HG03571 (cell line): Measurements from ENCODE around the gene IPCEF1.
"Not testable (repeated sequence)": the region's sequence is repeated elsewhere in the genome, so short reads cannot be mapped to it uniquely, and the experiment has no call there.

Experiments used
- ATAC-seq: cut with Tn5 transposase; IDR thresholded peaks from one replicate; pipeline ENCODE4 v1.9.1; 2021; ENCODE audit not compliant: unreplicated experiment

IPCEF1 gene

DNA sequence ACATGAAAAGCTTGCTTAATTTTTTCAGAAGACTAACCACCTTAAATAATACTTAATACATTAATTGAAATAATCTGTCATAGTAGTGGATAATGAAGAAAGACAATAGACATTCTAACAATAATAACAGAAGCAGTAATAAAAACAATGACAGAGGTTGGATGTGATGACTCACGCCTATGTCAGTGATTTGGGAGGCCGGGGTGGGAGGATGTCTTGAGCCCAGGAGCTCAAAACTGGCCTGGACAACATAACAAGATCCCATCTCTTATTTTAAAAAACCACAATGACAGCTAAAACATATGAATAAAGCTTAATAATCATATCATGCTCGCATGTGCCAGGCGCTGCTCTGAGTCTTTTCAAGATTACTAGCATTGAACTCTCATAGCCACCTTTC is 105.5 kb downstream of the IPCEF1 start:
- no peak for ATAC-seq

DNA sequence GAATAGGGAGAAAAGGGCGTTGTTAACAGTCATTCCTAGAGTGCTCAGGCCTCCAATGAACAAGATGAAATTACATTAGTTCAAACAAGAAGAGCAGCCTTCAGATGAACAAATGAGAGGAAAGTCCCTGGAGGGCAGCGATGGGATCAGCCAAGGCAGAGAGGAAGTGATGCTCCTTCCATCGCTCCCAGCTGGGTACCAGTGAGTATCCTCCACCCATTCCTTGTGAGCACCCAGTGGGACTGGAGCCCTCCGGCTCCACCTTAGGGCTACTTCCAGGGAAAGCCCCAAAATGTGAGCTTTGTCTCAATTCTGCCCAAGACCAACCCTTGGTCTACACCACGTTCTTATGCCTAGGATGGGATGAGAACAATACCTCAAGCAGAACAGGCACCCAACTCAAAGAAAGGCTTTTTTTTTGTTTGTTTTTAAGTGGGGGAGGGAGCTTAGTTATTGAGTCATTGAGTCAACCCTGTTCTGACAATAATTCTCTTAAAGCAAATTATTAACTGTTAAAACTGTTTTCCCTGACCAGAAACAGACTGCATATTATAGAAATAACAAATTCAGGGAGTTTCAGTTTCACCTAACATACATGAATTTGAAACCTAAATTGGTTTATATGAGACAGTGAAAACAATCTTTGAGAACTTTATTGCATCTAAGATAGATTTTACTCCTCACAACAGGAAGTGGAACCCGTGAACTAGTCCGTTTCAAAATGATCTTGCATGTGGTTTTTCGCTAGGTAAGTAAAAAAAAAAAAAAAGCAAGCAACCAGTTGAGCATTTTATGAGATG is 106.9 kb downstream of the IPCEF1 start:
- ATAC-seq = peak; percentile 65

DNA sequence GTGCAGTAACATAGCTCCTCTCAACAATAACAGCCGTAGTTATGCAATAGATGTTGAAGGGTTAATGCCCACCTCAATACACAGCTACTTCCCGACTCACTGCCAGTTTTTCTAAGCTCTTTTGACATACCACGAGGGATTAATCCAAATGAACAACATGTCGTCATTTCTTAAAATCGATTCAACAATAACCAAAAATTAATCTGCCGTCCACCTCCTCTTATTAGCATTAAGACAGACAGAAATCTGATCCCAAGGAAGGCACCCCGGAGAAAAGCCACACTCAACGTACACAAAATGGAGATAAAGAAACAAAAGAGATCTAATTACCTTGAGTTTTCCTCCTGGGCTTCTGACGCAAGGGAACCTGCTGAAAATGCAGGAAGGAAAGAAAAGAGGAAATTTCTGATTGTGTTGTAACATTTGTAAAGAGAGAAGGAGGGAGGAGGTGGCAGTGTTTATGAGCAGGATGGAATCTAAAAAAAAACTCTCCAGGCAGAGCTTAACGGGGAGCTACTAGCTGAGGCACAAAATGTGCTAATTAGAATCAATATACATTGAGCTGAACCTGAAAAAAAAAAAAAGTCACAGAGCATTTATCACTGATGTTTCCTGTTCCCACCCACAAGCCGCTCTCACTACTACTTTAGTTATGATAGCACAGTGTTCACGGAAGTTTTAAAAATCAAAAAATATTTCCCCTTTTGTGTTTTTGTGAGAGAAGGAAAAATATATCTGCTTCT is 109.3 kb downstream of the IPCEF1 start:
- peak; percentile 30 for ATAC-seq

DNA sequence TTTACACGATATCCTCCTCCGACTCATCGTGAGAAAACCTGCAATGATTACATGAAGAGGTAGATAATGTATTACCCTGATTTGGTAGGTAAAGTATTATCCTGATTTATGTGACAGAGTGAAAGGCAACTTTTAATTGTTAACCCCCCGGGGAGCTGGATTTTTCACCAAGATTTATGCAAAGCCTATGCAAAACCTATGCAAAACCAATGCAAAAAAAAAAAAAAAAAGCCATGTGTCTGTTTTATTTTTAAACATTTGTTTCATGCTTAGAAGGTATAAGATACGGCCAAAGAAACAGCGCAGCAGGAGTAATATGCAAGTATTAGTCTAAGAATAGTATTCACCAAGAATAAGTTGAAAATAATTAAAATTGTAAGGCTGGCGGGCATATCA is 109.9 kb downstream of the IPCEF1 start:
- no peak for ATAC-seq

DNA sequence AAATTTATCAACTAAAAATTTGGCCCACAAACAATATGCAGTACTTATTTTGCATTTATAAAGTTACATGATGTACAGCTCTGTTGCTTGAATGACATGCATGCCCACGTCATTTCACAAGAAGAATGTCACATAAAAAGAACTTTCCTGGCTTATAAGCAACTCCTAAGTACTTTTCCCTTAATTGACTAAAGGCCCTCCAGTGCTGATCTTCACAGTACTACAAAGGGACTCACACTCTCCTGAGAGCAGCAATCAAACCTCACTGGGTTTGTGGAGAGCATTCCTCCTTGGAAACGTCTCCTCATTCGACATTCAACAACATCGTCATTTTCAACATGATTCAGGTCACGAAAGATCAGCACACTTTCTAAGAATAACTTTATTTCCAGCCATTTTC is 111.1 kb downstream of the IPCEF1 start:
- no peak for ATAC-seq

DNA sequence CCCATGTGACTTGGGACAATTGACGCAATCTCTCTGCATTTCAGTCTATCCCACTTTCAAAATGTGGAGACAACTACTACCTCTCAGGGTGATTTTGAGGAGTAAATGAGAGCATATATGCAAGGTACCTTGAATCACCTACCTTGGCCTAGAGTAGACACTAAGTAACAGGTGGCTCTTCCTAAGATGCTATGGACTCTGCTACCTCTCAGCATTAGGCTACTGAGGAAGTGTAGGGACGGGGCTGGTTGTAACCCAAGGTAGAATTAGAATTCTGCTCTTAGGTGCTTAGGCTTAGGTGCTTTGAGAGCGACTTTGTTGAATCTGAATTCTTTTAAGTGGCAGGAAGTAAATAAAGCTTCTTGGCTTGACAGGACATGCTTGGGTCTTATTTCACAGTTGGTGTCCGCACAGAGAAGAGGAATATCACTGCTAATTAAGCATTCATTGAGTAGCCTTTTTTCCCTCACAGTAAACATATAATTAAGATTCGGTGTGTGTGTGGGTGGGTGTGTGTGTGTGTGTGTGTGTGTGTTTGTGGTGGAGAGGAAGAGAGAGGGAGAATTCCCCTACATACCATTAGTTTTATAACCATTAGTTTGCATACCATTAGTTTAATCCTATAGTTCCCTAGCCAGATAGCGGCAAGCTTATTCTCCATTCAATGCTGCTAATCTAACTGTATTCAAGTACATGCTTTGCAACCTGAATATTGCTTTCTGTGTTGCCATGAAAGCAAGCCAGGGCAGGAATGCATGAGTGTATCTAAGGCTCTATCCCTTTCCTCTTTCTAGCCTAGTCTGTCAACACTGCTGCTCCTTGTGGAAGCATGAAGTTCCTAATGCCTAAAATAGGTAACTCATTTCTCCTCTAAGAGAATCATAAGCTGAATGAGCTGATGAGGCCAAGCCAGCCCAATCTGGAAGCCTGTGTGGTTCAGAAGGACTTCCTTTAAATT is 112.5 kb downstream of the IPCEF1 start:
- ATAC-seq = no peak

DNA sequence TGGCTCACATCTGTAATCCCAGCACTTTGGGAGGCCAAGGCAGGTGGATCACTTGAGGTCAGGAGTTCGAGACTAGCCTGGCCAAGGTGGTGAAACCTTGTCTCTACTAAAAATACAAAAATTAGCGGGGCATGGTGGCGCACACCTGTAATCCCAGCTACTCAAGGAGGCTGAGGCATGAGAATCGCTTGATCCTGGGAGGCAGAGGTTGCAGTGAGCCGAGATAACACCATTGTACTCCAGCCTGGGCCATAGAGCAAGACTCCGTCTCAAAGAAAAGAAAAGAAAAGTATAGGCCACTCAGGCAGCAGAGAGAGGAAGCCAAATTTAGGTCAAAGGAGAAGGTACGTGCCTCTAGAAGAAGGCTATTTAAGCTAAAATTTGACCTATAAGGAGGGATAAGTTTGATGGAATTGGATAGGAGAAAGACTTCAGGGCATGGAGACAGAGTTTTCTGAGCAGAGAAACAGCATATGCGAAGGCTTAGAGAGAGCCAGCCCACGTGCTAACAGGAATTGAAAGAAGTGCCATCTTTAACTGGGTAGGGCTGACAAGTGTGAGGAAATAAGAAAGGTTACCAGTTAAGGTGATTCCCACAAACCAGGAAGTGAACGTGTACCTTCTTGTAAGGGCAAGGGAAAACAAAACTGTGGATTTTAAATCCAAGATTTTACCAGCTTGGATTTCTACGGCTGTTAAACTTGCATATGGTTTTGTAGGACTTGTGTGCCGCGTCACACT is 113.8 kb downstream of the IPCEF1 start:
- ATAC-seq = no peak

DNA sequence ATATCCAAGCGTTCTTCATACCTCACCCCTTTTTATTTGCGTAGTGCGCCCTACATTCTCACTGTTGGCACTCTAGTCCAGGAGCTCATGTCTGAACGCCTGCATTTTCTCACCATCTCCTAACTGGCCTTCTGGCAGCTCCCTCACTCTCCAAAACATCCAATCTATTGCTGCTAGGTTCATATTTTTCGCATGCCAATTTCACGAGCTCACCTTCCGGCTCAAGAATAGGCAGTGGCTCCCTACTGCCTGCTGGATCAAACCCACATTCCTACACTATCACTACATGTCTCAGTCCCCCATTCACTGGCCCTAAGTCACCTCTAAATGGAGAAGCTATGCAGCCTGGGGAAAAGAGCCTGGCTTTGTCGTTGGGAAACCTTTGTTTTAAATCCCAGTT is 115.0 kb downstream of the IPCEF1 start:
- no peak for ATAC-seq

DNA sequence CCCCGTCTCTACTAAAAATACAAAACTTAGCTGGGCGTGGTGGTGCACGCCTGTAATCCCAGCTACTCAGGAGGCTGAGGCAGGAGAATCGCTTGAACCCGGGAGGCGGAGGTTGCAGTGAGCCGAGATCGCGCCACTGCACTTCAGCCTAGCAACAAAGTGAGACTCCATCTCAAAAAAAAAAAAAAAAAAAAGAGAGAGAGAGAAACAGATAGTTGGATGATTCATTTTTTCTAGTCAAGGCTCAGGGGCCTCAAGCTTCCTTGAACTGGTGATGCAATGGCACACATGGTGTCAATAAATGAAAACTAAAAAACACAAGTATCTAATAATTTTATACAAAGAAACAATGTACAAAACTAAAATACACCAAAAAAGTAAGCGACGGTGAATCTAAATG is 115.5 kb downstream of the IPCEF1 start:
- not testable (repeated sequence) for ATAC-seq

DNA sequence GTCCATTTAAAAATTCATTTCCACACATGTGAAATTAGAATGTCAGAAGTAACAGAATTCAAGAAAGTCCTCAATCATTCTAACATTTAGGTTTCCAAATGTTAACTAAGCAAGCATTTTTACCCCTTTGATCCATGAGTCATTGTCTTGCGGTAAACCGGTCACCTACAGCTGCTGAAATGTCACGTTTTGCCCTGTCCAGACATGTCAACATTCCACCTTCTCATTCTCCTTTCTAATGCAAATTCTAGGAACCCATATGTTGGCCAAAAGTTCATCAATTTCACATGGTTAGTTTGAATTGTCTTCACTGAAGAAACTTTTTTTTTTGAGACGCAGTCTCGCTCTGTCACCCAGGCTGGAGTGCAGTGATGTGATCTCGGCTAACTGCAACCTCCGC is 117.2 kb downstream of the IPCEF1 start:
- no peak for ATAC-seq

DNA sequence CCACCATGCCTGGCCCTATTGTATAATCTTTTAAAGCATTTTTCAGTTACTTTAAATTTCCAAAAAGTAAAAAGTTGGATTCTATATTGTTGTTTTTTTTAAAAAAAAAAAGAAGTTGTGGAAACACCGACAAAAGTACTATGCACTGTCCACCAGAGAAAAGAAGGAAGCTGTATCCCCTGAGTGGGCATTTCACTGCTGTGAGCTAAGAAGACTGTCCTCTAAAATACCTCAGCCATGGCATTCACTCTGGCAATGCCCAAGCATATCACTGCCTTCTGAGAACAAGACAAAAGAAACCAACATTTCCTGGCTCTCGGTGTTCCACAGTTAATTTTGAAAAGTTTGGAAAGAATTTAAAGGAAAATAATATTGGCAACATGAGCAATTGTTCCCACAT is 117.8 kb downstream of the IPCEF1 start:
- ATAC-seq = no peak

DNA sequence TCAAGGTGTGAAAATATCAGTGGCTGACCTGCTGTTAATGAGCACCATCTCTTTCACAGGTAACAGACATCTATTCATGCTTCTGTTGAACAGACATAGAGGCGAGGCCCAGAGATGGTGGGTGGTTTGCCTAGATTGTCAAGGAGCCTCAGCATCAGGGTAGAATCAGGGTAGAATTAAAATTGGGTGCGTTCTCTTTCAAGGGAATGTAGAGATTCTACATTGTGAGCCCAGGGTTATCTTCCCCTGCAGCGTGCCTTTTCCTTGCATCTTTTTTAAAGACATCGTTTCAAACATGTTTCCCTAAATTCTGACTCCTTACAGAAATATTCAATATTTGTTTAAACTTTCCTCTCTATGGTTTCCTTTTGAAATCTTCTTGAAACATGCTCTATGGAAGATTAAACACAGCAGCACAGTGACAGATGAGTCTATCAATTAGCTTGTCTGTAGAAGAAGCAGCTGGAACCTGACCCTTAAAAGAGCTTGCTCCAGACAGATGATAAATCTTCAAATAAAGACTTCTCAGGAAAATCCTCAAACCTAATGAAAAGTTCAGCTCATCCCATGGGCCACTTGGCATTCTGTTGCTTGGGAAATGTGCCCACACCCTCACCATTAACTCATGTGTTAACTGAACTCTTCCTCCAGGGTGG is 119.8 kb downstream of the IPCEF1 start:
- no peak for ATAC-seq

DNA sequence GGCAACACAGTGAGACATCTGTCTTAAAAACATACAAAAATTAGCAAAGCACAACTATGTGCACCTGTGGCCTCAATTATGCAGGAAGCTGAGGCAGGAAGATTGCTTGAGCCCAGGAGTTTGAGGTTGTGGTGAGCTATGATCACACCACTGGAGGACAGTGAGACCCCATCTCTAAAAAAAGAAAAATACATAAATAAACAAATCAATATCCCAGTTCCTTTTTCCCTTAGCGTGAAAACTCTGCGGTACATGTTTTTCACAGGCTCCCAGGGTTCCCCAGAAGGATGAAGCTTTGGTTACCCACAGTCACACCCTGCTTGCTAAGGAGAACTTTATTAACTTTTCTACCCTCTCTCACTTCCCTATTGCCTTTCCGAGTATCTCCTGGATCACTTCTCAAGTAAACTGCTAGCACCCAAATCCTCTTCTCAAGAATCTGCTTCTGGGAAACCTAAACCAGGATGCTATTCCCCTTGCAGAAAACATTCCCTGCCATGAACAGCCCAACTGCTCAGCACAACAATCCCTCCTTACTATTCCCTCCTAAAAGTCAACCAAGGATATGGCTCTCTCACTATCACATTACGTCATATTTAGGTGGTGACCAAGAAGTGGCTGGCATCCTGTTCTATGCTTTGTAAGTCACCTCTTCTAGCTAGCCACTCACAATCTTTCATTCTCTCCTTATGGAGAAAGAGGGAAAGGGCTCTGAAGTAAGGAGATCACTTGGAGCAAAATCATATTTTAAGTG is 122.4 kb downstream of the IPCEF1 start:
- peak; percentile 62 for ATAC-seq

DNA sequence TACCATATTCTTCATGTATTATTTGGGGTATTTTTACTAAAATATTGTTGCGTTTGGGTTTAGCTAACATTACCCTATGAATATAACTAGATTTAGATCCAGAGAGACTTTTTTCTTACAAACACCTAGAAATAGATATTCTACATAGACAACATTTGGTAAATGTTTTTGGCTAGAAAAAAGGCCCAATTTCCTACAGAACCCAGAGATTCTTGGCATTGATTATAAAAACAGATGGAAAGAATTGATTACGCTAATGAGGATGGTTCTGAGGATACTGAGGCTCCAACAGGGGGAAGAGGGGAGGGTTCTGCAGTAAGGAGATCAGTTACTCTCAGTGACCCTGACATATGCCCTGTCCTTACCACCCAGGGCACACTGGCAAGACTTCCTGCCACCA is 123.2 kb downstream of the IPCEF1 start:
- no peak for ATAC-seq

DNA sequence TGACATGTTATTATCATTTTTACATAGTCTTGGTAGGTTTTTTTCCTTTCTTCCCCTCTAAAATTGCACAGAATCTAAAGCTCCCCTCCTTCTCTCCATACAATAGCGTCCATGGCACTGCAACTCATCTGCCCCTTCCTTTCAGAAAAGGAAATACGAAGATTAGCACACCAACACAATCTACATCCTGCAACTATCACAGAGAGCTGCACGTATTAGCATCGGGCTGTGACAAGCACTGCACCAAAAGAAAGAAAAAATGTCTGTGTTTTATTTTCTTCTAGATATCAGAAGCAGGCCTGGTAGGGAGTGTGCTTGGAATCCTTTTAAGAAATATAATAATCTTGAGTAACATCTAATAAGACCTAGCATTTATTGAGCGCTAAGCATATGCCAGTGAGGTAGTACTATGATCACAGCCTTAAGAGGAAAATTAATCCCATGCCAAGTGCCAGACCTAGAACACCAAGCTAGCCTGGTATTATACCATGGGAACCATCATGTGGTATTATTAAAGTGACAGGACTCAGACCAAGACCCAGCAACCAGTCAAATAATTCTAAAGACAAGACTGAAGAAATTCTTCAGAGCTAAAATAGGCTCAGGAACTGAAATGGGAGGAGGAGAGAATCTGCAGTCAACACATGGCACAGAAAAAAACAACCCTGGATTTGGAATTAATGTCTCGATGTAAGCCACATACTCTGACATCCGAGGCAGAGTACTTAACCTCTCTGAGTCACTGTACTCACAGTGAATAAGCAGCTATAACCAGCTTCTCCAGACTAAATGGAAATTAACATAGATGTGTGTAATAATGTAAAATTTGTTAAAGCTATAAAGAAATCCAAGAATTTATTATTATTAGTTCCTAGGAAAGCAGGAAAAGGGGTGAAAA is 124.3 kb downstream of the IPCEF1 start:
- no peak for ATAC-seq

DNA sequence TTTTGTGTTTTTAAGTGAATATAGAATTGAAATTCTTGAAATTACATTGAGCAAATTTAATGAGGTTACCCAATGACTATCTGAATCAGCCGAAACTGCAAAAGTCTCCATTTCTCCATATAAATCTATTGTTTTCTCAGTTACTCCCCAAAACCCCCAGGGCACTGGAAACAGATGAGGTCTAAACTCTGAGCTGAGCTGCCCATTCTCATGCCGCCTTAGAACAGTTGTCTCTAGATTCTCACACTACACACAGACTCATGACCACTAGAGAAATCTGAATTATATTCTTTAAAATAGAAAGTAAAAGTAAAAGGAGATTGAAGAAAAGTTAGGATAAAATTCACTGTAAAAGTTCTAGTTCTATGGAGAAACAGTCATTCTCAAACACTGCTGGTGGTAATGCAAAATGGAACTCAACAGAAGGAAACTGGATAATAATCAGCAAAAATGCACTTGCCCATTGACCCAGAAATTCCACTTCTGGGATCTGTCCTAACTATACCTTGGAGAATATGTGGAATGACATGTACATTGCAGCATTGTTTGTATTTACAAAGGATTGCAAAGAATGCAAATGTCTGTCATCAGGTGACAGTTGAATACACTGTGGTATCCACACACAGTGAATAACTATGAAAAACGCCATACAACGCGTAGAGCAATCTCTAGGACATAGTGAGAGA is 125.5 kb downstream of the IPCEF1 start:
- no peak for ATAC-seq

DNA sequence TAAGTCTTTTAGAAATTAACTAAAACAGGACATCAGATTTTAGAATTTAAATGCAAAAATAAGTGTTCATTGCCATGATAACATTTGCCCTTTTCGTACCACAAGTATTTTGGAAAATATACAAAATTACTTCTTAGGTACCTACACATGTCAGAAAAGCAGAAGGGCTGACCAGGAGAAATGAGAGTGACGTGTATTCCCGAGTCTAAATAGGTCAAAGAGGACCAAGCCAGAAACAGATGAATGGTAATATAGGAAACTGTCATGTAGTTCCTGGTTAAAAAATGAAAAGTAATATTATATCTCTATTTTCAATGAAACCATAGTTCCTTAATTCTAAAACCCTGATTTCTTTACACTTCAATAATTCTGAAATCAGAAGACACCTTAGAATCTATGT is 126.2 kb downstream of the IPCEF1 start:
- ATAC-seq = no peak

DNA sequence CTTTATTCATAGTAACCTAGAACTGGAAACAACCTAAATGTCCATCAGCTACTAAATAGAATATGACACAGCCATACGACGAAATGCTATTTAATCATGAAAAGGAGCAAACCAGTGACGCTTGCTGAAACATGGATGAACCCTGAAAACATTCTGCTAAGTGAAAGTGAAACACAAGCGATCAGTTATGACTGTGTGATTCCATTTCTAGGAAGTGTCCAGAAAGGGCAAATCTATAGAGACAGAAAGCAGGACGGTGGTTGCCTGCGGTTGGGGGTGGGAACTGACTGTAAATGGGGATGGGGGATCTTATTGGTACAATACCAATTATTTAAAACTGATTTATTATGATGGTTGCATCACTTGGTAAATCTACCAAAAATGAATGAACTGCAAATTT is 126.8 kb downstream of the IPCEF1 start:
- ATAC-seq = peak; percentile 72
